ENCODE data around the gene RNF208.
A peak's percentile ranks its signal among the peaks of the same experiment; 100 is the strongest.

Gene RNF208

DNA sequence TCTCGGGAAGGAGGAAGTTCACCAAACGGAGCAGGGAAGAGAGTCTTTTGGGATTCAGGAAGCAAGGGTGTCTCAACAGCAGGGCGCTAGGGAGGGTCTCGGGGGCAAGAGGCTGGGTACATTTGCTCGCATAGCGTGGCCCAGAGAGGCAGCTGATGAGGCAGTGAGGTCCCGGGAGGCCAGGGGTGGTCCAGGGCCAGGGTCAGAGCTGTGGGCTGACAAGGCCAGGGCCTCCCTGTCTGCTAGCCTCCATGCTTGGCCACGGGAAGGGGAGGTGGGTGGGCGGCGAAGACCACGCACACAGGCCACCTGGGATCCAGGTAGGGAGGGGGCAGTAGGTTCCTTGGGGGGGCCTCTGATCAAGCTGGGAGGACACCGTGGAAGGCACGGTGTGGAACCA, 10.5 kb downstream of the RNF208 start:
- no peak for DNase-seq

DNA sequence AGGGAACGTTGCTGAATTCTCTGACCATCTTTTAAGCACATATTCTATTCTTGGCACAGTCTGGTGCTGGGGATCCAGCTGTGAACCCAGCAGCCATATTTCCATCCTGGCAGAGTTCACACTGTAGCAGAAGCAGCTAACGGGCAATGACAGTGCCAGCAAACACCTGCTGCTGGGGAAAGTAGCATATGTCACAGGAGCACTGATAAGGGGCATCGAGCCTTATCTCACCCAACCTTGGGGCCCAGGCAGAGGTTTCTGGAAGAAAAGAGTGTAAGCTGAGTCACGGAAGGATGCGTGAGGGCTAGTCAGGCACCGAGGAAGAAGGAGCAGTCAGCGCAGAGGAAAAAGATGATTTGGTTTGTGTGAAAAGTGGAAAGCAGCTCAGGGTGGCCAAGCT, 15.4 kb downstream of the RNF208 start:
- no peak for DNase-seq

DNA sequence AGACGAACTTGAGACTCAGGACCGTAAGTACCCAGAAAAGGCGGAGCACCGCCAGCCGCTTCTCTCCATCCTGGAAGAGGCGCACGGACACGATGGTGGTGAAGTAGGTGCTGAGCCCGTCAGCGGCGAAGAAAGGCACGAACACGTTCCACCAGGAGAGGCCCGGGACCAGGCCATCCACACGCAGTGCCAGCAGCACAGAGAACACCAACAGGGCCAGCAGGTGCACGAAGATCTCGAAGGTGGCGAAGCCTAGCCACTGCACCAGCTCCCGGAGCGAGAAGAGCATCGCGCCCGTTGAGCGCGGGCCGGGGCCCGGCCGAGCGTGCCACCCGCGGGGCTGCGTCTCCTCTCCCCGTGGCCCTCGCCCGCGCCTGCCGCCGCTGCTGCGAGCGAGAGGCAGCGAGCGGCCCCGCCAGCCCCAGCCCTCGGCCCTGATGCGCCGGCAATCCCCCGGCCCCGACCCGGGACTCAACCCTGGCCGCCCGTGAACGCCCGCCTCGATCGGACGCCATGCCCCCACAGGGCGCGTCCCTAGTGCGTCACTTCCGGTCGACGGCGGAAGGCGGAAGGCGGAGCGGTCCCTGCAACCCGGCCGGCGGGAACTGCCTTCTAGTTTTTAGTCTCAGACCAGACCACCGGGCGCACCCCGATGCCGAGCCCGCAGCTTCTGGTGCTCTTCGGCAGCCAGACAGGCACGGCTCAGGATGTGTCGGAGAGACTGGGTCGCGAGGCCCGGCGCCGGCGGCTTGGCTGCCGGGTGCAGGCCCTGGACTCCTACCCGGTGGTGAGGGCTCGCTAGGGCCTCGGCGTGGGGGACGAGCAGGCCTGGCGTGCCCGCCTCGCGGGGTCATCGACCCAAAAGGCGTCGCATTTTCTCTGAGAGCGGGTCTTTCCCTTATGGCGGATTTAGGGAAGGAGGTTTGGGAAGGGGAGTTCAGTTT, 16.6 kb downstream of the RNF208 start, which contains the start of the genes NDOR1 and TMEM203:
Gene NDOR1 (plus strand): TSS at position 575 of the 944 bp plus-strand sequence. CDS start 78 bp downstream, at position 653.
Gene TMEM203 (minus strand): TSS at position 523 of the 944 bp plus-strand sequence. CDS start 234 bp downstream, at position 289.
- DNase-seq: peak; percentile 58

DNA sequence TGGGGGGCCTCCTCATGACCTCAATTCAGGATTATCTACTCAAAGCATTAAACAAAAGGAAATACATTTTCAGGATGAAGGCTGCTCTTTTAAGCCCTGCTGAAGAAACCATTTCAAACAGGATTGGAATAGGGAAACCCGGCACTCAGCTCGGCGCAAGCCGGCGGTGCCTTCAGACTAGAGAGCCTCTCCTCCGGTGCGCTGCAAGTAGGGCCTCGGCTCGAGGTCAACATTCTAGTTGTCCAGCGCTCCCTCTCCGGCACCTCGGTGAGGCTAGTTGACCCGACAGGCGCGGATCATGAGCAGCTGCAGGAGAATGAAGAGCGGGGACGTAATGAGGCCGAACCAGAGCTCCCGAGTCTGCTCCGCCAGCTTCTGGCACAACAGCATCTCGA, 17.3 kb downstream of the RNF208 start:
- no peak for DNase-seq

DNA sequence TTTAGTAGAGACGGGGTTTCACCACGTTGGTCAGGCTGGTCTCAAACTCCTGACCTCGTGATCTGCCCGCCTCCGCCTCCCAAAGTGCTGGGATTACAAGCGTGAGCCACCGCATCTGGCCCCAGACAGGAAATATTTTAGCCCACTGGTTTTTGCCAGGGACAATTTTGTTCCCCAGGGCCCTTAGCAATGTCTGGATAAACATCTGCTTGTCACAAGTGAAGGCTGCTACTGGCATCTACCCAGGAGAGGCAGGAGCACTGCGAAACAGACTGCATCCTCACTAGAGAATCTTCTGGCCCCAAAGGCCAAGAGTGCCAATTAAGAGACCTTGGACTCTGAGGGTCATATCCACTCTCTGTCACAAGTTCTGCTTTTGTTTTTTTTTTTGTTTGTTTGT, 19.1 kb downstream of the RNF208 start:
- DNase-seq: no peak

DNA sequence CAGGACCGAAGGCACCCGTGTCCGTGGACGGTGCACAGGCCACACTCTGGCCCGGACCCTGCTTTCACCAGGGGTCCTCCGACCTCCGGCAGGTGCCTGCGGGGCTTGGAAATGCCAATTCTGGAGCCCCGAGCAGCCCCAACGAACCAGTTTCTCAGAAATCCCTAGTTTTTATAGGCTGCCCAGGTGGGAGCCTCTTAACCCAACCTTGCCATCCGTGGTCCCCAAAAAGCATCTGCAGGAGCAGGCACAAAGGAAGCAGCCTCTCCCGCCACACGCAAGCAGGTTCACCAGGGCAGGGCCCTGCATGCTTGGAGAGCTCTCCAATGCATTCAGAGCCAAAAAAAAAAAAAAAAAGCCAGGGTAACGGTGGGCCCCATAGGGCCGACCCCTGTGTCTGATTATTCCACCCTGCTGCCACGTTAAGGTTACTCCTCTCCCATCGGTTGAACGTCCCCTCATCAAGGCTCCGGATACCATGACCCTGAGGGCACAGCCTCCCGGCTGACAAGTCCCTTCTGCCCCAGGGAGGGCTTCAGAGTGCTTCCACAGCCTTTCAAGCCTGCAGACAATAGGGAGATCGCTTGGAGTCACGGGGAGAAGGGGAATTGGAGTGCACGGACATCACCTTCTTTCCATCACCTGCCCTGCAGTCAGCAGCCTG, 20.7 kb downstream of the RNF208 start:
- no peak for DNase-seq

DNA sequence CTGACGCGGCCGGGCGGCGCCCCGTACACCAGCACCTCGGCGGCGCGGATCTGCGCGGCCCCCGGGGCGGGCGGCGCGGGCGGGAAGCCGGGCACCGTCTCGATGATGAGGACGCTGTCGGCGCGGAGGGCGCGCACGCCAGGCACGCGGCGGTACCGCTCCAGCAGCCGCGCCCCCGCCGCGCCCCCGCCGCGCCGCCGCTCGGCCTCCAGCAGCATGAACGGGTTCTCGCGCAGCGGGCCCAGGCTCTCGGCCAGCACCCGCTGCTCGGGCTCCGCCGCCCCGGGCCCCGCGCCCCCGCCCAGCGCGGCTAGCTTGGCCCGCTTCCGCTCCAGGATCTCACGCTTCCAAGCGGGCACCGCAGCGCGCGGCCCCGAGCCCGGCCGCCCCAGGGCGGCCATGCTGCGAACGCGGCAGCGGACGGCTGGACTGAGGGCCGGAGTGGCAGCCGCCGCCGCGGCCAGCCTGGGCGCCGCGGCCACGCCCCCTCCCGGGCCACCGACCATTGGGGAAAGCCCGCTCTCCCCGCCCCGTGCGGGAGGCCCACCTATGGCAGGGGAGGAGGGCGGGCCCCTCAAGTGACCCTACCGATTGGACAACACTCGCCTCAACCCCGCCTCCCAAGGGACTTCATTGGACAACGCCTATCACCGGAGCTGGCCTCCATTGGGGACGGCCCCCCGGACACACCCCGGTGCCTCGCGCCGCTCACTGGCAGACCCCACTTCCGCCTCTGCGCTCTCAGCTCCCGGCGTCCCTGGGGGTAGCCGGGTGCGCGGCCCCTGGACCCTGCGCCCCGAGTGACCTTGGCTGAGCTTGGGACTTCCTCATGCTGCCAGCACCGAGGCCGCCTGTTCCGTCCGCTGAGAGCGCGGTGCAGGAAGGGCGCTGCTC, 21.5 kb downstream of the RNF208 start, which contains the start of gene TPRN:
Gene TPRN (minus strand): TSS at position 431 of the 894 bp plus-strand sequence. CDS start 30 bp downstream, at position 401.
- DNase-seq: peak; percentile 97

DNA sequence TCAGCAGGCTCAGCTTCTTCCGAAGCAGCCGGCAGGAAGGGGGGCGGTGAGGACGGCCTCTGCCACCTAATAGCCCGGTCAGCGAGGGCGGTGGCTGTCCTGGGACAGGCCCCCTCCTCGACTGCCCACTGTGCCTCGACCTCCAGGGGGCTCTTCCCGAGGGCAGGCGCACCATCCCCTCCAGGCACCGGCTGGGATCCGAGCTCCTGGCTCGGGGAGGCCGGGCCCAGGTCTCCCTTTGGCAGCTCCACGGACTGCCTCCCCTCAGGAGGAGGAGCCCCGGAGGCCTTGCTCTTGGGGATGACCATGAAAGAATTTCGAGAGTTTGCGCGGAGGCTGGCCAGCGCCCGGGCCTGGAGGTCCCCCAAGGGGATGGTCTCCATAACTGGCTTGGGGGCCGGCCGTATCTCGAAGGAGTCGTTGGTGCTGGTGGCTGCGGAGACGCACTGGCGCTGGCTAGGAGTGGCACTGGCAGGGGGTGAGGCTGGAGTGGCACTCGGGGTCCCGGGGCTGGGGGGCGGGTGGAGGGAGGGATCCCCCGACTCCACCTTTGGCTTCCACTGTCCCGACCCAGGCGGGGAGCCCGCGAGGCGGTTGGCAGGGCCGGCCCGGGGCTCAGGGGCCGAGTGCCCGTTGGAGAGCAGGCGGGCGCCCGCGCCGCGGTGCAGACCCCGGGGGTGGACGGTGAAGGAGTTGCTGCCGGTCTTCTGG, 22.5 kb downstream of the RNF208 start:
- no peak for DNase-seq

DNA sequence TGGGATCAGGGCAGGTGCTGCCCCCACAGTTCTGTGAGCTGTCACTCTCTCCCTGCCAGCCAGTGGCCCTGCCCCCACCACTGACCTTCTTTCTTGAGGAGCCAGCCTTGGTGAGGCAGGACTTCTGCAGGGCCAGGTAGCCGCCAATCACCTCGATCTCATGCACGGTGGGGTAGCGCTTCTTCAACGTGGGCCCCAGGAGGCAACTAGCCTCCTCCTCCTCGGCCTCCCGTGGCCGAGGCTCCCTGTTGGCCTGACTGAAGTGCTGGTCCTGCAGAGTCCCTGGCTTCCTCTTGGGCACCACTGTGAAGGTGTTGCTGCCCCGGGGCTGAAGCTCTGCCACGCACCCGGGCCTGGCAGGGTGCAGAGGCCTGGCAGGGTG, 23.1 kb downstream of the RNF208 start:
- DNase-seq: no peak

DNA sequence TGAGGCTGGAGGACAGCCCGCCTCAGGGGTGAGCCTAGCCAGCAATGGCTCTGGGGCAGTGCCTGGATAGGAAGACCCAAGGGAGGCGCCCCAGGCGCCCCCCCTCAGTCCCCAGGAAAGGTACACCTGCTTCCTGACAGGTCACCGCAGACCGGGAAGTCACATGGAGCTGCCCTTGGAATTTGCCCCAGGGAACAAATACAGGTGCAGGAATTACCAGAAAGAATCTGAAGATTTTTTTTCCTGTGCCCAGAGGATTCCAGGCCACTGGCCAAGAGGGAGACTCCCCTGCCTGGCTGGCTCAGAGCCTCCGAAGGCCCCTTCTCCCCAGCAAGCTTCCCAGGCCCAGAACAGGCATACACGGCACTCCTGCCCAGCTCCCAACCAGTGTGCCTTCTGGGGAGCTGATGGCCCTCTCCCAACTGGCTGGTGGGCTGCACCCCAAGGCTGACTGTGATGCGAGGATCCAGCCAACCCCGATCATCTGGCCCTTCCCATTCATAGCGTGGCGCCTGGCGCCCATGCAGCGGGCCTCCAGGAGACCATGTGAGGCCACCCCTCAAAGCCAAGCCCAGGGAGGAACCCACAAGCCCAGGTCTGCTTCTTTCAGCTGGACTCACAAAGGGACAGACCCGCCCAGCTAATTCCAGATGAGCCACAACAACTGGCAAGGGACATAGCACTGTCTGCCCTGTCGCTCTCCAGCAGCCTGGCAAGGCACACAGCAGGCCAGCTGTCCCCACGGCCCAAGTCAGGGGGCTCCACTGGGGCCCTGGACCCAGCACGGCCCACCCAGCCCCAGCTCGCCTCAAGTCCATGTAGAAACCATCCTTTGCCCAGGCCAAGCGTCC, 23.8 kb downstream of the RNF208 start:
- DNase-seq: no peak

DNA sequence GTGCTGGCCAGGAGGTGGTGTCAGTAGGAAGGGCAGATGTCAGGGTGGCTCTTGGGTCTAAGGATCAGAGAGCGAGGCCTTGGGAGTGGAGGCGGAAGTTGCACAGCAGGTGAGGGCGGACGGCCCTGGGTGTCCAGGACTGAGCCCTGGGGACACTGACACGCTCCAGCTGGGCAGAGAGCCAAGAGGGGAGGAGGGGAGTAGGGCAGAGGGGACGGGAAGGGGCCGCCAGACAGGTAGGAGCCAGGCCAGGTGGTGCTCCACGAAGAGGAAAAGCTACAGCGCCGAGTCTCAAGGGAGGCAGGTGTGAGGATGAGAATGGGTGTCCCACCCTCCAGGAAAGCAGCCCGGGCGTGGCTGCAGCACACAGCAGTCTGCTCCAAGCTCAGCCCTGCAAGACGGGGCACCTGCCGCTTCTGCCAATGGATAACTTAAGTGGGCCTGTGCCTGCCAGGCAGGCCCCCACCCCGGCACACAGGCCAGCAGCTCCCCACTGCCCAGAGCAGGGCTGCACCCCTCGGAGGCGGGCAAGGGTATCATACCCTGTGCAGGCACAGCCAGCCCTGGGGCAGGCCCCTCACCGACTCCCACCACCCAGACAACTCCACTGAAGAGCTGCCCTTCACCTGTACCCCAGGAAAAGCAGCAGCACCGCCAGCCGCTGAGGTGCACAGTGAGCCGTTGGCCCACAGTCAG, 26.4 kb downstream of the RNF208 start:
- no peak for DNase-seq

DNA sequence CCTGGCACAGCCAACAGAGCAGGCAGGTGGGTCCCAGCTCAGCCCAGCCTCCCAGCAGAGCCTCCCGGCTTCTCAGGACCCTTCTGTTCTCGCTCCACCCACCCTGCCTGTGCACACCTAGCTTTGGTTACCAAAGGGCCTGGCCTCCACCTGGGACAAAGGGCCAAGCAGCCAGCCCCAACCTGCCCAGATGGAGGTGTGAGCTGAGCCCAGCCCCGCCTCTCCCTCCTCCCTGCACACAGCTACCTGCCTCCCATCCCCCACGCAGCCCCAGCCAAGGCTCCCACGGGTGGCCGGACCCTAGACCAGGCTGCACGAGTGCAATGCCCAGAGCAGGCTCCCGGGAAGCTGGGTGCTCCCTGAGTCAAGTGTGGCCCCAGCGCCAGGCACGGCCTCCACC, 27.1 kb downstream of the RNF208 start:
- DNase-seq: no peak

DNA sequence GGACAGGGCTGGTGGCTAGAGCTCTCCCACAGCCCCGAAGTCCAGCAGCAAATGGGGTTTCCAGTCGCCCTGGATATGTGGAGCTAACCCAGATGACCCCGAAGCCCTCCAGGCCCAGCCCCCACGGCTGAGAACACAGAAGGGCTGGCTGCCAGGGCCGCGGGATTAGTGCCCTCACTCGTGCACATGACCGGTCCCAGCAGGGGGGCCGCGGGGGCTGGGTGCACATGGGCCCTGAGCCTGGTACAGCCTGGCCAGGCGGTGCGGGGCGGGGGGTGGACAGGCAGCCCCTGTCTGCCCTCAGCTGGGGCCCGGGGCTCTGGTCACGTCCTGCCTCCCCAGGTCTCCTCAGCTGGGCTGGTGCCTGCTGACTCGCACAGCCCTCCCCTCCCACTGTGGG, 27.7 kb downstream of the RNF208 start:
- DNase-seq: no peak

DNA sequence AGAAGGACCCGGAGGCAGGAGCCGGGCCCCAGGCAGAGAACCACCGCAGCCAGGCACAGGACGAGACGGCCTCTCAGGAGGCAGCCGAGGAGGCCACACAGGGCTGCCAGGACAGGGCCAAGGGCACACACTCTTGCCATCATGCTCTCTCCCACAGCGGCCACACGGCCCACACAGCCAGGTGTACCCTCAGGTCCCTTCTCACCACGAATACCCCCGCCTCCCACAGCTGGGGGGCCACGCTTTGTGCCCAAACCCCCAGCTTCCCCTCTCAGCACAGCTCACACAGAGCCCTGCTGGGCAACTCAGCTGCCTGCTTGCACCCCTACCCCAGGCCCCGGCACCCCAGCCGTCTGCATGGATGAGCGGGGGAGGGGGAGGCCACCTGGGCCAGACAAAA, 28.3 kb downstream of the RNF208 start:
- DNase-seq: no peak

DNA sequence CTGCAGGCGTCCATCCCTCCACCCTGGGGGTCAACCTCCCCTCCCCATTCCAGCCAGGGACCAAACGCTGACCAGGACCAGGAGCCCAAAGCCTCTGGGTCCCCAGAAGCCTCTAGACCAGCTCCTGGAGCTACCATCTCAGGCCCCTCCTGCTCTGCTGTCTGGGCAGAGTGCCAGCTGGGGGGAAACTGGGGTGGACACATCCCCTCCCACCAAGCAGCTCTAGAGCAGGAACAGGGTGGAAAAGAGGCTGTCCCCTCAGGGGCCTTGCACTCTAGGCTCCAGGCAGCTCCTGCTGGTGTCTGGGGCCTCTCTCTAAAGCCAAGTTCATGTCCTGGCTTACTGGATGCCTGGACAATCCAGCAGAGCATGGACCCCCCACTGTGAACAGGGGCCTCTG, 29.2 kb downstream of the RNF208 start:
- DNase-seq: no peak

DNA sequence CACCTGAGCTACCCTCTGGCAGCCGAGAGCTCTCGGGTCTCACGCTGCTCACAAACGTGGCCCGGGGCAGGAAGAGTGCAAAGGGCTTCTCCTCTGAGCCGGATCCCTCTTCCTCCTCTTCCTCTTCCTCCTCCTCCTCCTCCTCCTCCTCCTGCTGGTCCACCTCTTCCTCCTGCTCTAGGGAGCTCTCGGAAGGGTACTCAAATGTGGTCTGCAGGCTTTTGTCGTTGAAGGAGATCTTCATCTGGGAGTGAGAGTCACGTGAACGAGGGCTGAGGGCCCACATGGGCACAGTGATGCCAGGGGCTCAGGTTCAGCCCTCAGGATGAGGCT, 29.6 kb downstream of the RNF208 start:
- no peak for DNase-seq

DNA sequence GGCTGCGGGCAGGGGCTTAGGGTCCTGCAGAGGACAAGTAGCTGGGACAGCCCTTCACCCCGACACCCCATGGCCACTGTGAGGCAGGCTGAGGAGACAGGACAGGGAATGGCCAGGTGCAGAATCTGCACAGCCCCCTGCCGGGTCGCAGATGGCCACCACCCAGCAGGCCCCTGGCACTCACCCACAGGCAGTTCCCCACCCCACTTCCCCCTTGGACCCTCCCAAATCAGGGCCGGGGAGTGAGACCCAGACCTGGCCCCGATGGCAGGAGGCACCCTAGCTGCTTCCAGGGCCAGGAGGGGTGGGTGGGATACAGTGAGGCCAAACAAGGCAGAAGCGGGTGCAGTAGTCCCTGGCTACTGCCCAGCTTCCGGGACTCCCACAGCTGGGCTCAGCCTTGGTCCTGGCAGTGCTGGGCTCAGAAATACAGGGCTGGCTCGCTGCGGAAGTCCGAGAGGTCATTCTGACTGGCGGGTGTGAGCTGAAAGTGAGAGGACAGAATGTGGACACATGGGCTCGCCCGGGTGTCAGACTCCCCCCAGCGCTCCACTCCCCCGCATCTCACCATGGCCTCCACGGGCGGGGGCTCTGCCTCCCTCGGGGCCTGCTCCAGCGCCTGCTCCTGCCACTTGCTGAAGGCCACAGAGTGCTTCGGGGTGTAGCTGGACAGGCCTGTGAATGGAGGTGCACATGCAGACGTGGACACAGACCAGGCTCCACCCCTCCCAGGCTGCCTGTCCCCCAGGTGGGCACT, 30.2 kb downstream of the RNF208 start:
- no peak for DNase-seq

DNA sequence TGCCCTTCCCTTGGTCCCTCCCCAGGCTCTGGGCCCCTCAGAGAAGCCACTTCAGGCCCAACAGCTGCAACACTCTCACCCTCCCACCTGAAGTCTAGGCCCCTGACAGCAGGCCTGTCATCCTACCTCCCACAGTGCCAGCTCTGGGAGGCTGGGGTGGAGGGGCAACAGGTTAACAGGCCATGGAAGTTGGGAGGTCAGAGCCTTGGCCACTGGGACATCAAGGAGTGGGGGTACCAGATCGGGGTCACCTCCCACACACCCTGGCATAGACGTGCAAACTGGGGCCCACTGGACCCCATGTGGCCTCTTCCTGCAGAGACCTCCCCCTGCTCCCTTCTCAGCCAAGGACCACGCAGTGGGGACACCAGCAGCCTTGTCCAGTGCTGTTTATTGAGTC, 30.8 kb downstream of the RNF208 start:
- DNase-seq: no peak

DNA sequence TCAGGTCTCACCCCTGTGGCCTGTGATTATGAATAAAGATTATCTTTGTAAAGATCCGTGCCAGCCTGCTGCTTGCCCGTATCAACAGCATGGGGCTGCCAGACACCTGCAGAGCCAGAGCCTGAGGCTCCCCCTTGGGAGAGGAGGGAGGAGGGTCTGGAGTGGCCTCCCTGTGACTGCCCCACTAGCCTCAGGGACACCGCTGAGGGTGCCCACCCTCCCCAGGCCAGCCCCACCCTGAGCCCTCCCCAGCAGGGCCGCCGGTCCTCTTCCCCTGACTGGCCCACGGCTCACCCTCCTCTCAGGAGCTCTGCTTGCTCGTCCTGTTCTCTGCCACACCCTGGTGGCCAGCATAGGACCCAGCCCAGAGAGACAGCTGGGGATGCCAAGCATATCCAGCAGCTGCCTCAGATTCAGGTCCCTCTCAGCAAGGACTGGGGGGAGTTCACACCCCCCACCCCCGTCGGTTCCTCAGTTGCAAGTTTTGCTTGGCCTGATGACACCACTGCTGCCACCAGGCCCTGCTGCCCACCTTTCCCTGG, 31.7 kb downstream of the RNF208 start:
- DNase-seq: no peak

All from T1000 (cell line).